HUES48 (cell line): Measurements from ENCODE around the gene AK8.
"Not testable (repeated sequence)": the region's sequence is repeated elsewhere in the genome, so short reads cannot be mapped to it uniquely, and the experiment has no call there.

ENCODE experiments used
- H3K27ac ChIP-seq: one replicate; pipeline ENCODE4 v1.7.0; 2013; ENCODE audit warnings: low read depth, low read length, inconsistent platforms
- H3K27me3 ChIP-seq: 2 replicates; pipeline ENCODE4 v1.6.1; 2013; ENCODE audit warnings: mild to moderate bottlenecking, low read length; ENCODE audit not compliant: control insufficient read depth, insufficient read depth
- H3K36me3 ChIP-seq: 2 replicates; pipeline ENCODE4 v1.6.1; 2013; ENCODE audit warnings: low read length; ENCODE audit not compliant: control insufficient read depth, insufficient read depth
- H3K4me1 ChIP-seq: 2 replicates; pipeline ENCODE4 v1.6.1; 2013; ENCODE audit warnings: mild to moderate bottlenecking, low read length; ENCODE audit not compliant: control insufficient read depth, insufficient read depth
- H3K4me3 ChIP-seq: 2 replicates; pipeline ENCODE4 v1.5.1; 2013; ENCODE audit warnings: mild to moderate bottlenecking, low read depth, low read length
- H3K9ac ChIP-seq: 2 replicates; pipeline ENCODE4 v1.6.1; 2013; ENCODE audit warnings: mild to moderate bottlenecking, low read depth, low read length, moderate library complexity
- H3K9me3 ChIP-seq: 2 replicates; pipeline ENCODE4 v1.6.1; 2013; ENCODE audit warnings: low read length; ENCODE audit not compliant: control insufficient read depth, insufficient read depth

The AK8 gene

GRCh38 chr9:132723809-132724208 is 154.3 kb downstream of the AK8 start:
- Histone ChIP-seq H3K27ac (no peak overlapping the region), H3K27me3 (no peaks in the 10 kb centered on the region; the same call in 1 of the 2 replicates), H3K4me3 (no peak overlapping the region), H3K9ac (no peak overlapping the region), H3K4me1 (no peaks in the 10 kb centered on the region), H3K9me3 (no peaks in the 10 kb centered on the region), H3K36me3 (no peaks in the 10 kb centered on the region)

- no peaks in the 10 kb centered on the region for H3K9me3 ChIP-seq
- H3K9ac ChIP-seq: no peak overlapping the region
- H3K4me1 ChIP-seq: no peaks in the 10 kb centered on the region
- H3K36me3 ChIP-seq: no peaks in the 10 kb centered on the region
- H3K27me3 ChIP-seq: no peaks in the 10 kb centered on the region; the same call in 1 of the 2 replicates
- H3K4me3 ChIP-seq: no peak overlapping the region
- no peak overlapping the region for H3K27ac ChIP-seq
Observed at GRCh38 chr9:132722564-132723065, 155.5 kb downstream of the AK8 start.

- Histone ChIP-seq H3K9me3 (no peaks in the 10 kb centered on the region), H3K27ac (no peak overlapping the region), H3K27me3 (no peaks in the 10 kb centered on the region), H3K36me3 (no peaks in the 10 kb centered on the region), H3K9ac (no peak overlapping the region), H3K4me1 (no peaks in the 10 kb centered on the region), H3K4me3 (no peak overlapping the region)
Observed at GRCh38 chr9:132721661-132722060, 156.4 kb downstream of the AK8 start.

- not testable (repeated sequence) for H3K4me1 ChIP-seq, H3K4me3 ChIP-seq, H3K27me3 ChIP-seq, H3K9ac ChIP-seq, H3K27ac ChIP-seq, H3K9me3 ChIP-seq, H3K36me3 ChIP-seq
Observed at GRCh38 chr9:132718381-132718928, 159.6 kb downstream of the AK8 start.

- no peak overlapping the region for H3K9ac ChIP-seq
- no peak overlapping the region for H3K27ac ChIP-seq
- no peaks in the 10 kb centered on the region for H3K9me3 ChIP-seq
- no peaks in the 10 kb centered on the region for H3K27me3 ChIP-seq
- no peak overlapping the region for H3K4me3 ChIP-seq
- H3K4me1 ChIP-seq: no peaks in the 10 kb centered on the region
- H3K36me3 ChIP-seq: no peaks in the 10 kb centered on the region
Observed at GRCh38 chr9:132717326-132717945, 160.6 kb downstream of the AK8 start.

- Histone ChIP-seq H3K4me3 (no peak overlapping the region), H3K27ac (no peak overlapping the region), H3K36me3 (no peaks in the 10 kb centered on the region), H3K27me3 (no peaks in the 10 kb centered on the region), H3K9ac (no peak overlapping the region), H3K4me1 (no peaks in the 10 kb centered on the region), H3K9me3 (no peaks in the 10 kb centered on the region)
Observed at GRCh38 chr9:132716007-132716406, 162.1 kb downstream of the AK8 start.

GRCh38 chr9:132712753-132713152 is 165.3 kb downstream of the AK8 start:
- Histone ChIP-seq H3K9me3 (no peaks in the 10 kb centered on the region), H3K9ac (no peak overlapping the region), H3K27me3 (no peaks in the 10 kb centered on the region), H3K4me1 (no peaks in the 10 kb centered on the region), H3K36me3 (no peaks in the 10 kb centered on the region), H3K27ac (no peak overlapping the region), H3K4me3 (no peak overlapping the region)

- no peaks in the 10 kb centered on the region for H3K4me1 ChIP-seq
- no peaks in the 10 kb centered on the region for H3K27me3 ChIP-seq
- no peaks in the 10 kb centered on the region for H3K36me3 ChIP-seq
- H3K9me3 ChIP-seq: no peaks in the 10 kb centered on the region
- no peak overlapping the region for H3K9ac ChIP-seq
- H3K27ac ChIP-seq: no peak overlapping the region
- H3K4me3 ChIP-seq: no peak overlapping the region
Observed at GRCh38 chr9:132711846-132712245, 166.2 kb downstream of the AK8 start.

GRCh38 chr9:132711152-132711551 is 166.9 kb downstream of the AK8 start:
- H3K36me3 ChIP-seq, H3K27me3 ChIP-seq, H3K9ac ChIP-seq: not testable (repeated sequence)

GRCh38 chr9:132710333-132710732 is 167.8 kb downstream of the AK8 start:
- no peaks in the 10 kb centered on the region for H3K27me3 ChIP-seq
- H3K36me3 ChIP-seq: no peaks in the 10 kb centered on the region
- no peaks in the 10 kb centered on the region for H3K9me3 ChIP-seq
- no peak overlapping the region for H3K9ac ChIP-seq
- no peak overlapping the region for H3K27ac ChIP-seq
- no peaks in the 10 kb centered on the region for H3K4me1 ChIP-seq
- no peak overlapping the region for H3K4me3 ChIP-seq

More at GRCh38 chr9:132711152-132711551, 166.9 kb downstream of the AK8 start:
- H3K4me1 ChIP-seq, H3K27ac ChIP-seq, H3K9me3 ChIP-seq, H3K4me3 ChIP-seq: not testable (repeated sequence)

GRCh38 chr9:132708769-132709430 is 169.2 kb downstream of the AK8 start:
- no peaks in the 10 kb centered on the region for H3K4me1 ChIP-seq
- no peaks in the 10 kb centered on the region for H3K9me3 ChIP-seq
- H3K9ac ChIP-seq: no peak overlapping the region
- no peak overlapping the region for H3K4me3 ChIP-seq
- no peaks in the 10 kb centered on the region for H3K36me3 ChIP-seq
- no peaks in the 10 kb centered on the region for H3K27me3 ChIP-seq
- no peak overlapping the region for H3K27ac ChIP-seq
